ENCODE results near the gene SLC22A7. TPM values are rescaled to one million over a fixed set of nuclear protein-coding genes. Genes with fewer than 3 reads are reported as not detected.
"Not testable (repeated sequence)": the region's sequence is repeated elsewhere in the genome, so short reads cannot be mapped to it uniquely, and the experiment has no call there.

SLC22A7 gene
- total and polyA plus RNA-seq, 4 donors: 0.20 to 2.2 (median 0.49) TPM

GRCh38 chr6:43346243-43346642 is 48.2 kb downstream of the SLC22A7 start:
- not testable (repeated sequence) for H3K4me1 ChIP-seq (ENCODE audit: control insufficient read depth, insufficient read depth, low read length); H3K9me3 ChIP-seq (ENCODE audit: control insufficient read depth, insufficient read depth, low read length)
- WGBS (ENCODE audit: insufficient coverage): 98% methylated on average over 8 of the region's 11 CpGs

GRCh38 chr6:43347021-43347420 is 49.0 kb downstream of the SLC22A7 start:
- no peaks in the 10 kb centered on the region for H3K27me3 ChIP-seq (ENCODE audit: control insufficient read depth, insufficient read depth, low read length)
- DNase-seq (ENCODE audit: low read depth in 4 of 6, low spot score in 6 of 6): no peak
- no peak overlapping the region for H3K4me3 ChIP-seq (ENCODE audit: low read depth, low read length)
- peaks cover 50% of the 10 kb centered on the region for H3K36me3 ChIP-seq (ENCODE audit: control insufficient read depth, insufficient read depth, low read length)
- H3K4me1 ChIP-seq (ENCODE audit: control insufficient read depth, insufficient read depth, low read length): no peaks in the 10 kb centered on the region
- H3K27ac ChIP-seq (ENCODE audit: low read depth, low read length): no peak overlapping the region
- H3K9me3 ChIP-seq (ENCODE audit: control insufficient read depth, insufficient read depth, low read length): no peaks in the 10 kb centered on the region
- 69% methylated on average over 3 of the region's 3 CpGs for WGBS (ENCODE audit: insufficient coverage)

More at GRCh38 chr6:43346243-43346642, 48.2 kb downstream of the SLC22A7 start:
- H3K27ac ChIP-seq (ENCODE audit: low read depth, low read length); H3K4me3 ChIP-seq (ENCODE audit: low read depth, low read length); DNase-seq (ENCODE audit: low read depth in 4 of 6, low spot score in 6 of 6); H3K27me3 ChIP-seq (ENCODE audit: control insufficient read depth, insufficient read depth, low read length): not testable (repeated sequence)
- H3K36me3 ChIP-seq (ENCODE audit: control insufficient read depth, insufficient read depth, low read length): peaks cover 49% of the 10 kb centered on the region

- H3K4me3 ChIP-seq (ENCODE audit: low read depth, low read length): no peak overlapping the region
- no peaks in the 10 kb centered on the region for H3K9me3 ChIP-seq (ENCODE audit: control insufficient read depth, insufficient read depth, low read length)
- no peaks in the 10 kb centered on the region for H3K4me1 ChIP-seq (ENCODE audit: control insufficient read depth, insufficient read depth, low read length)
- DNase-seq (ENCODE audit: low read depth in 4 of 6, low spot score in 6 of 6): no peak
- H3K27me3 ChIP-seq (ENCODE audit: control insufficient read depth, insufficient read depth, low read length): no peaks in the 10 kb centered on the region
- H3K36me3 ChIP-seq (ENCODE audit: control insufficient read depth, insufficient read depth, low read length): peaks cover 46% of the 10 kb centered on the region
- 49% methylated on average over 2 of the region's 3 CpGs for WGBS (ENCODE audit: insufficient coverage)
- H3K27ac ChIP-seq (ENCODE audit: low read depth, low read length): no peak overlapping the region
Measured at GRCh38 chr6:43347444-43347843, 49.4 kb downstream of the SLC22A7 start.

- H3K4me1 ChIP-seq (ENCODE audit: control insufficient read depth, insufficient read depth, low read length); H3K27me3 ChIP-seq (ENCODE audit: control insufficient read depth, insufficient read depth, low read length); H3K9me3 ChIP-seq (ENCODE audit: control insufficient read depth, insufficient read depth, low read length); H3K27ac ChIP-seq (ENCODE audit: low read depth, low read length); DNase-seq (ENCODE audit: low read depth in 4 of 6, low spot score in 6 of 6); H3K4me3 ChIP-seq (ENCODE audit: low read depth, low read length): not testable (repeated sequence)
- H3K36me3 ChIP-seq (ENCODE audit: control insufficient read depth, insufficient read depth, low read length): peaks cover 49% of the 10 kb centered on the region
- WGBS (ENCODE audit: insufficient coverage): 100% methylated on average over 1 of the region's 5 CpGs
Measured at GRCh38 chr6:43351951-43352350, 53.9 kb downstream of the SLC22A7 start.

Small RNAs within 50 kb of the gene (small RNA-seq; reads per million reads assigned to genes)
- not detected for gene RPL12P47 (ENCODE audit: low replicate concordance)

Other genes with a start within 250 kb of the SLC22A7 start
- gene CUL7, start 244.4 kb upstream of the SLC22A7 start, total RNA-seq: 10 to 100 TPM; 15.2 to 36.1 TPM
- gene CUL7, start 244.4 kb upstream of the SLC22A7 start, polyA plus RNA-seq (ENCODE audit: insufficient read length in 2 of 2): 10 to 100 TPM; 21.1 to 24.4 TPM
- 10 to 100 TPM; 11.8 to 29.7 TPM for gene MRPL2, start 238.8 kb upstream of the SLC22A7 start, total RNA-seq
- 10 to 100 TPM; 50.3 to 57.1 TPM for gene MRPL2, start 238.8 kb upstream of the SLC22A7 start, polyA plus RNA-seq (ENCODE audit: insufficient read length in 2 of 2)
- 10 to 100 TPM; 23.4 to 49.9 TPM for gene KLC4, start 238.6 kb upstream of the SLC22A7 start, total RNA-seq
- 10 to 100 TPM; 42.8 to 77.4 TPM for gene KLC4, start 238.6 kb upstream of the SLC22A7 start, polyA plus RNA-seq (ENCODE audit: insufficient read length in 2 of 2)
- gene PTK7, start 221.9 kb upstream of the SLC22A7 start, total RNA-seq: 100 to 1,000 TPM in 1 of 2 donors, 10 to 100 TPM in 1; 43.7 to 126 TPM
- 10 to 100 TPM; 61.9 to 89.6 TPM for gene PTK7, start 221.9 kb upstream of the SLC22A7 start, polyA plus RNA-seq (ENCODE audit: insufficient read length in 2 of 2)
- 10 to 100 TPM in 1 of 2 donors, 1 to 10 TPM in 1; 6.8 to 17.7 TPM for gene SRF, start 127.0 kb upstream of the SLC22A7 start, total RNA-seq
- 10 to 100 TPM; 20.2 to 21.7 TPM for gene SRF, start 127.0 kb upstream of the SLC22A7 start, polyA plus RNA-seq (ENCODE audit: insufficient read length in 2 of 2)
- gene CUL9, start 116.1 kb upstream of the SLC22A7 start, total RNA-seq: 10 to 100 TPM; 20.8 to 43.2 TPM
- 10 to 100 TPM; 42.2 to 68.5 TPM for gene CUL9, start 116.1 kb upstream of the SLC22A7 start, polyA plus RNA-seq (ENCODE audit: insufficient read length in 2 of 2)
- gene DNPH1, start 68.8 kb upstream of the SLC22A7 start, total RNA-seq: 10 to 100 TPM; 18.1 to 70.6 TPM
- 10 to 100 TPM; 63.9 to 70.1 TPM for gene DNPH1, start 68.8 kb upstream of the SLC22A7 start, polyA plus RNA-seq (ENCODE audit: insufficient read length in 2 of 2)
- 10 to 100 TPM in 1 of 2 donors, 1 to 10 TPM in 1; 6.1 to 12.3 TPM for gene TTBK1, start 54.8 kb upstream of the SLC22A7 start, total RNA-seq
- 10 to 100 TPM; 26.3 to 29.9 TPM for gene TTBK1, start 54.8 kb upstream of the SLC22A7 start, polyA plus RNA-seq (ENCODE audit: insufficient read length in 2 of 2)
- gene CRIP3, start 10.6 kb downstream of the SLC22A7 start, total RNA-seq: 1 to 10 TPM; 5.7 to 8.4 TPM
- gene CRIP3, start 10.6 kb downstream of the SLC22A7 start, polyA plus RNA-seq (ENCODE audit: insufficient read length in 2 of 2): 10 to 100 TPM; 18.6 to 39.9 TPM
- 10 to 100 TPM; 17.7 to 22.5 TPM for gene ZNF318, start 71.4 kb downstream of the SLC22A7 start, total RNA-seq
- 10 to 100 TPM; 24.6 to 29.2 TPM for gene ZNF318, start 71.4 kb downstream of the SLC22A7 start, polyA plus RNA-seq (ENCODE audit: insufficient read length in 2 of 2)
- 10 to 100 TPM; 15.8 to 25.2 TPM for gene ABCC10, start 129.3 kb downstream of the SLC22A7 start, total RNA-seq
- 10 to 100 TPM; 36.0 to 55.8 TPM for gene ABCC10, start 129.3 kb downstream of the SLC22A7 start, polyA plus RNA-seq (ENCODE audit: insufficient read length in 2 of 2)
- gene DLK2, start 157.3 kb downstream of the SLC22A7 start, total RNA-seq: 1 to 10 TPM; 3.5 to 4.1 TPM
- gene DLK2, start 157.3 kb downstream of the SLC22A7 start, polyA plus RNA-seq (ENCODE audit: insufficient read length in 2 of 2): 10 to 100 TPM; 13.6 to 14.5 TPM
- gene TJAP1, start 179.3 kb downstream of the SLC22A7 start, total RNA-seq: 10 to 100 TPM in 1 of 2 donors, 1 to 10 TPM in 1; 8.8 to 18.2 TPM
- gene TJAP1, start 179.3 kb downstream of the SLC22A7 start, polyA plus RNA-seq (ENCODE audit: insufficient read length in 2 of 2): 10 to 100 TPM; 33.9 to 46.4 TPM
- 1 to 10 TPM; 1.8 to 3.2 TPM for gene LRRC73, start 212.1 kb downstream of the SLC22A7 start, total RNA-seq
- gene LRRC73, start 212.1 kb downstream of the SLC22A7 start, polyA plus RNA-seq (ENCODE audit: insufficient read length in 2 of 2): 10 to 100 TPM in 1 of 2 donors, 1 to 10 TPM in 1; 8.2 to 10.5 TPM
- gene YIPF3, start 218.7 kb downstream of the SLC22A7 start, total RNA-seq: 100 to 1,000 TPM in 1 of 2 donors, 10 to 100 TPM in 1; 54.7 to 106 TPM
- gene YIPF3, start 218.7 kb downstream of the SLC22A7 start, polyA plus RNA-seq (ENCODE audit: insufficient read length in 2 of 2): 100 to 1,000 TPM; 125 to 140 TPM
- 10 to 100 TPM; 22.6 to 28.9 TPM for gene POLR1C, start 218.8 kb downstream of the SLC22A7 start, total RNA-seq
- gene POLR1C, start 218.8 kb downstream of the SLC22A7 start, polyA plus RNA-seq (ENCODE audit: insufficient read length in 2 of 2): 10 to 100 TPM; 31.7 to 34.4 TPM

All from spinal cord (tissue), 10 donors.